RWPE1 (cell line): Measurements from ENCODE around the gene SOAT2.

ENCODE experiments used
- CTCF ChIA-PET: fragments of 350-600 bp; sonication (Branson Sonifier 250); formaldehyde crosslinking; extraction: SDS; loops from one replicate; lab custom pipeline; 2021; lab: Yijun Ruan, JAX
- POLR2A ChIA-PET: fragments of 400-600 bp; formaldehyde crosslinking; extraction: SDS; loops from one replicate; lab custom pipeline; 2020; ENCODE audit warnings: antibody characterized with exemption; ENCODE audit not compliant: low non-redundant PET; lab: Yijun Ruan, JAX
- DNase-seq: peaks from one replicate; pipeline ENCODE4 v3.0.0; 2012; ENCODE audit warnings: low spot score
- H3K27ac ChIP-seq: fragments of 450-650 bp; 2 replicates; pipeline ENCODE4 v1.5.1; 2017
- CTCF ChIP-seq: fragments of 450-650 bp; conservative IDR thresholded peaks from 2 replicates; pipeline ENCODE4 v1.5.1; 2017; ENCODE audit warnings: low read depth, mild to moderate bottlenecking

Gene SOAT2

DNA sequence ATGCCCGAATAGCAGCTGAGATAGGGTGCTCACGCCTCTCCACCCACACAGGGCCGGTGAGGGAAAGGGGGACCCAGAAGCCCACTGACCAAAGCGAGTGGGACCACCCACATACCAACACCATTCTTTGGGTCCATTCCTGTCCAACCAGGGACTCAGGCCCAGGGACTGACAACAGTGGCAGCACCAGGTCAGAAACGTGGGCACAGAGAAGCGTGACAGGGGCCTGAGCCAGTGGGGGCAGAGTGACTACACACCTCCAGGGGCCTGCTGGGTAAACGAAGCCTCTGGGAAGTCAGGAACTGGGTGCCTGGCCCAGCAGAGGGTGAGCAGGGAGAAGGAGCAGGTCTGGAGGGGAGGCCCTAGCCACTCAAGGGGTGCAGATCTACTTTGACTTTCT lies 37.8 kb upstream of the SOAT2 start:
- POLR2A ChIA-PET = interaction anchor here (0.6 kb wide), 1 partner anchor 343 kb away, joined by 3 read pairs; no protein-coding TSS in a partner anchor
- CTCF ChIA-PET = interaction anchor here (0.5 to 7.5 kb wide), 23 partner anchors 11 to 443 kb away, joined by 3 to 132 read pairs (median 6); partner anchors contain the start of genes AAAS, IGFBP6, SOAT2 and SPRYD3
- H3K27ac ChIP-seq = peak overlapping the region; percentile 97
- DNase-seq = no peak
- no peak for TF ChIP-seq CTCF

DNA sequence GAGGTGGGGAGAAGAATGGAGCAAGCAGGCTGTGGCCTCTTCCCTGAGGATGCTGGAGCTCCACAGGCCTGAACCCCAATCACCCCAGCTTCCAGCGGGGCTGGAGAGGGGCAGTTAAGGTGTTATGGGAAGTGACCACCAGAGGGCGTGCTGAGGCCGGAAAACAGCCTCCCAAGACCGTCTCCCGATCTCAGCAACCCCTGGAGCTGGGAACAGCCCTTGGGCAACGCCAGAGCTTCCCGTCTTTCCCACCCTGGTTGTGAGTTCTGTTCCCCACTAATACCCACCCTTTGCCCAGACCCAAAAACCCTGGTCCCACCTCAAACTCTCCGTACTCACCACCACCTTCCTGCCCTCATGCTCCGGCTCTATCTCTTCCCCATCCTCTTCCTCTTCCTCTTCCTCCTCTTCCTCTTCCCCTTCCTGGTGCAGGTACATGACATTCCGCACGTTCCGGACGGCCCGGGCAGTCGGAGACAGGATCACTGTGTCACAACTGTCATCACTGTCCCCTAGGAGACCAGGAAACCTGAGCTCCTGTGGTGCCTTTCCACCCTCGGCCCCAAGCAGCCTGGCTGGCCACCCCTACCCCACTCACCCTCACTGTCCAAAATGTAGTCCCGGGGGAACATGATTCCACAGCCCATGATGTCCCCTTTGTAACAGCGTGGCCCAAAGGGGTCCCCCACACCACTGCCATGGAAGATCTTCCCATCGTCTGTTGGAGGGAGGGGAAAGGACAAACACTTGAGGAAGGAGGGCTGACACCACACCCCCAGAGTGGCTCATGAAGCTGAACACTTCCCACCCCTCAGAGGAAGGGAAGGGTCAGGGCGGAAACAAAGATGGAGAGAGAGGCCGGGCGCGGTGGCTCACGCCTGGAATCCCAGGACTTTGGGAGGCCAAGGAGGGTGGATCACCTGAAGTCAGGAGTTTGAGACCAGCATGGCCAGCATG lies 37.0 kb upstream of the SOAT2 start:
- peak overlapping the region; percentile 97 for H3K27ac ChIP-seq

DNA sequence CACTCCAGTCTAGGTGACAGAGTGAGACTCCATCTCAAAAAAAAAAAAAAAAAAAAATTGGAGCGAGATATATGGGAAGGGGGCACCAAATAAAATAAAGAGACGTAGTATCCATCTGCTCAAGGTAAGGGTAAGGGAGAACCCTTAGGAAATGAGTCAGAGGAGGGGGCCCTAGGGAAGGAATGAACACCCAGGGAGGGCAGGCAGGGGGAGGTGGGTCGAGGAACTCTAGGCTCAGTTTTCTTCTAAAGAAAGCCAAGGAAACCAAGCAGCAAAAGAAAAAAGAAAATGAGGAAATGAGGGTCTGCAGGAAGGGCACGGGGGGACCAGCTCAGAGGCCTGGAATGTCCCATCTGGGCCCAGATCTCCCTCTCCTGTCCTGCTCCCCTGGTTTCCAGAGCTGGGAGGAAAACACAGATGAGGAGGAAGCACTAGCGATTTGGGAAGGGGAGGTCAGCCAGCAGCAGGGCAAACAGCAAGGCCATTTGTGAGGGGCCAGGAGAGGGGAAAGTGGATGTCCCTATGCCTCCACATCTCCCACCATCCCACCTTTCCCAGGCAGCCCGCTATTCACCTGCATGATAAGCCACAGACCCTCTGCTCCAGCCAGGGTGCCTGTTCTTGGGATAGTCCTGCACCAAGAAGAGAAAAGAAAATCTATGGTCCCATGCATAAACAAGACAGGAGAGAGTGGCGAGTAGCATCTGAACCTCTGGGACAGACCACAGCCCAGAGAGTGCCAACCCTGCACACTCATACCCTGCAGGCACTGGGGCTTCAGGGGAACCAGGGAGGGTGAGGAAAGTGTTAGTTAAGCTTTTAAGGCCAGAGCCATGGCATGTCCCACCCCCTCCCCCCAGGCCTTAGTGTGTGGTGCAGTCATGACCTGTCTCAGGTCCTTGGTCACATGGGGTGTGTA lies 36.0 kb upstream of the SOAT2 start:
- no peak for TF ChIP-seq CTCF
- ChIA-PET POLR2A (no interaction called here), CTCF (interaction anchor here (0.6 to 7.5 kb wide), 5 partner anchors 10 to 1253 kb away, joined by 3 to 132 read pairs (median 4); partner anchors contain the start of genes IGFBP6, SOAT2 and SPRYD3)
- DNase-seq = no peak
- peak overlapping the region; percentile 97 for H3K27ac ChIP-seq

More for the DNA sequence above, 37.0 kb upstream of the SOAT2 start:
- TF ChIP-seq CTCF = peak; percentile 78
- DNase-seq = peak; percentile 88
- CTCF ChIA-PET = interaction anchor here (0.5 to 7.5 kb wide), 31 partner anchors 9 to 1395 kb away, joined by 3 to 132 read pairs (median 4); partner anchors contain the start of genes AAAS, IGFBP6, SOAT2 and SPRYD3
- POLR2A ChIA-PET = interaction anchor here (0.5 to 0.7 kb wide), 3 partner anchors 12 to 342 kb away, joined by 3 to 10 read pairs (median 3); no protein-coding TSS in a partner anchor

DNA sequence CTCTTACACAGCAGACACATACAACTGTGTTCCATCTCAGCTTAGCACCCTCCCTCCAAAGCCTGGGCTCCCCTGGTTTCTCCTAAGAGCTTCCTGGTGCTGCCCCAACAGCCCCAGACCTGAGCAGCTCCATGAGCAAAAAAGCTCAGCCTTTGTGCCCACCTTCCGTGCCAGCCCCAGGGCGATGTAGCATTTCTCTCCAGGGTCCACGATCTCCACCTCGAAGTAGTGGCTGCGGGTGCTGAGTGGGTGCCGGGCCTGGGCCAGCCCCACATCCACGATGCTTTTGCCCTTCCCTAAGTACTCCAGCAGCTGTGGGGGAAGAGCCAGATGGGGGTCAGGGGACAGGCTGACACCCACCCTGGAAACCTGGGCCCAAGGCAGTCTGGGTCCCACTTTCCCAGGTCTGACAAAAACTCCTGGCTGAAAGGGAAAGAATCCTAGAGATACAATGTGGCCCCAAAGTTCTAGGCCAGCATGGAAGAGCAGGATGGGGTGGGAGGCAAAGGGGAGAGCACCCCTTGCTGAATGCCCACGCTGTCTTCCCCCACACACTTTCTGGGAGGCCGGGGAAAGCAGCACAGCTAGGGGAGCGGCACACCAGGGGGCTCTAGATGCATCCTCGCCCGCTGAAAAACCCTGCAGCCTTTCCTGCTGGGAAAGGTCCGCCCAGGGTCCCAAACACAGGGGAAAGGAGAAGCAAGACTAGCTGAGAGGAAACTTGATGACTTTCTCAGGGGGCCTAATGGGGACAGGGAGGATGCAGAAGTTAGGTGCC lies 35.1 kb upstream of the SOAT2 start:
- TF ChIP-seq CTCF = no peak
- peak overlapping the region; percentile 97 for H3K27ac ChIP-seq
- DNase-seq = no peak
- ChIA-PET CTCF (interaction anchor here (1.6 to 7.5 kb wide), 3 partner anchors 9 to 92 kb away, joined by 4 to 132 read pairs (median 37); partner anchors contain the start of genes IGFBP6, SOAT2 and SPRYD3), POLR2A (no interaction called here)

DNA sequence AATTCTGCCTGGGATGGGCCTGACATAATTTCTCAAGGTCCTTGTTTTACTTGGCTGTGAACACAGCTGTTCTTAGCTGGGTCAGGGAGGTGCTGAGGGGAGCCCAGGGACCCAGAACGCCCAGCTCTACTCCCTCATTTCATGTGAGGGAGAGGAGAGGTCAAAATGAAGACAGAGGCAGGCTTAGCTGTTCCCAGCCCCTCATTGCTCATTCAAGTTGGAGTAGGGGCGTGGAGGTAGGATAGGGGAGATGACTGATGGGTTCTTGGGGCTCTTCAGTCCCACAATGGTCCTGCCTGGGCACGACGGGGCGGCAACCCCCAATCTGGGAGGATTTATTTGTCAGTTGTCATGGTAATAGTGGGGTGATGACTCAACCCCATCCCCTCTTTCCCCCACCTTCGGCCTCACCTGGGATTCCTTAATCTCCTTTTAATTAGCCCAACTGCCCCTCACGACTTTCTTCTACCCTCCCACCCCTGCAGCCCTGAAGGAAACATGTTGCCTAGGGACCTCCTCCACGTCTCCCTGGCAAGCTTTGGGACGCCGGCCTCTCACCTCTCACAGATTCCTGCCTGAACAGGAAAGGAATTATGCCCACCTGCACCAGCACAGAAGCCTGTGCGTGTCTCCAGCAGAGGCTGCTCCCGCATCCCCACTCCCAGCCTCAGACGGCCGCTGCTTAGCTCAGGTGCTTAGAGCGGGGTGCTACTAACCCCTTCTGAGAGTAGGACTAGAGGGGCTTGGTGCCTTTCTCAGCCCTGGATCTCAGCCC lies 34.3 kb upstream of the SOAT2 start:
- peak; percentile 74 for DNase-seq
- ChIA-PET POLR2A (no interaction called here), CTCF (interaction anchor here (7.5 kb wide), 1 partner anchor 31 kb away, joined by 132 read pairs; the partner anchor contains the start of genes IGFBP6 and SOAT2)

More for the DNA sequence above, 34.3 kb upstream of the SOAT2 start:
- no peak for TF ChIP-seq CTCF
- H3K27ac ChIP-seq = peak overlapping the region; percentile 97
